Keratinocyte (primary cell): ENCODE results near the gene RAN.

Source experiments
- EZH2 ChIP-seq: IDR thresholded peaks from one replicate; pipeline ENCODE4 v1.6.1; 2012; ENCODE audit warnings: inconsistent platforms, mild to moderate bottlenecking, low read length, moderate library complexity
- TF ChIP-seq, protein P1 (sequence below), 3 experiments: IDR thresholded peaks in 1 of 3; conservative IDR thresholded peaks in 1 of 3; optimal IDR thresholded peaks in 1 of 3; 2 replicates in 2 of 3; 3 replicates in 1 of 3; pipeline versions ENCODE3 to v1.5.1; 2011; ENCODE audit warnings: low read length in 3 of 3, mild to moderate bottlenecking in 3 of 3, moderate library complexity in 2 of 3, control low read depth in 1 of 3, inconsistent platforms in 1 of 3; ENCODE audit not compliant: insufficient read depth in 2 of 3; ENCODE audit errors: extremely low read depth in 1 of 3

DNA sequence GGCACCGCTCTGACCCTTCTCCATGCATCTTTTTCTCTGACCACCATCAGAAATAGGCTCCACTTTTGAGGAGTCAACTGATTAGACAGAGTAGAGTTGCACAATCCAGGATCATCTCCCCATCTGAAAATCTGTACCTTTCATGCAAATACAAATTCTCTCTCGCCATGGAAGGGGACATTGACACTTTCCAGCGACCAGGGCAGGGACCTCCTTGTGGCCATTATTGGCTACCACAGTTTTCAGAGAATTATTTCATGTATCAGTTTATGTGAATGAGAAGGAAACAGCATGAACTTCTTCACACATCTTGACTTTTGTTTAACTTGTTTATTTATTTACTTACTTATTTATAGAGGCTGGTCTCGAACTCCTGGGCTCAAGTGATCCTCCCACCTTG is 13.8 kb upstream of the RAN start:
- TF ChIP-seq, protein P1, sequence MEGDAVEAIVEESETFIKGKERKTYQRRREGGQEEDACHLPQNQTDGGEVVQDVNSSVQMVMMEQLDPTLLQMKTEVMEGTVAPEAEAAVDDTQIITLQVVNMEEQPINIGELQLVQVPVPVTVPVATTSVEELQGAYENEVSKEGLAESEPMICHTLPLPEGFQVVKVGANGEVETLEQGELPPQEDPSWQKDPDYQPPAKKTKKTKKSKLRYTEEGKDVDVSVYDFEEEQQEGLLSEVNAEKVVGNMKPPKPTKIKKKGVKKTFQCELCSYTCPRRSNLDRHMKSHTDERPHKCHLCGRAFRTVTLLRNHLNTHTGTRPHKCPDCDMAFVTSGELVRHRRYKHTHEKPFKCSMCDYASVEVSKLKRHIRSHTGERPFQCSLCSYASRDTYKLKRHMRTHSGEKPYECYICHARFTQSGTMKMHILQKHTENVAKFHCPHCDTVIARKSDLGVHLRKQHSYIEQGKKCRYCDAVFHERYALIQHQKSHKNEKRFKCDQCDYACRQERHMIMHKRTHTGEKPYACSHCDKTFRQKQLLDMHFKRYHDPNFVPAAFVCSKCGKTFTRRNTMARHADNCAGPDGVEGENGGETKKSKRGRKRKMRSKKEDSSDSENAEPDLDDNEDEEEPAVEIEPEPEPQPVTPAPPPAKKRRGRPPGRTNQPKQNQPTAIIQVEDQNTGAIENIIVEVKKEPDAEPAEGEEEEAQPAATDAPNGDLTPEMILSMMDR (optimal IDR thresholded peaks at IDR 0.05 in 1 of 3, IDR thresholded peaks at IDR 0.05 in 1 of 3, conservative IDR thresholded peaks at IDR 0.05 in 1 of 3; ENCODE audit: extremely low read depth in 1 of 3, insufficient read depth in 2 of 3, low read length in 3 of 3), result no peak
- no peak for TF ChIP-seq EZH2
